GM18511 (cell line): Measurements from ENCODE around the gene EXOSC7.
"Not testable (repeated sequence)": the region's sequence is repeated elsewhere in the genome, so short reads cannot be mapped to it uniquely, and the experiment has no call there.

Source experiments
- ATAC-seq: cut with Tn5 transposase; IDR thresholded peaks from one replicate; pipeline ENCODE4 v1.9.1; 2021; ENCODE audit warnings: mild to moderate bottlenecking, moderate library complexity; ENCODE audit not compliant: unreplicated experiment

The EXOSC7 gene

DNA sequence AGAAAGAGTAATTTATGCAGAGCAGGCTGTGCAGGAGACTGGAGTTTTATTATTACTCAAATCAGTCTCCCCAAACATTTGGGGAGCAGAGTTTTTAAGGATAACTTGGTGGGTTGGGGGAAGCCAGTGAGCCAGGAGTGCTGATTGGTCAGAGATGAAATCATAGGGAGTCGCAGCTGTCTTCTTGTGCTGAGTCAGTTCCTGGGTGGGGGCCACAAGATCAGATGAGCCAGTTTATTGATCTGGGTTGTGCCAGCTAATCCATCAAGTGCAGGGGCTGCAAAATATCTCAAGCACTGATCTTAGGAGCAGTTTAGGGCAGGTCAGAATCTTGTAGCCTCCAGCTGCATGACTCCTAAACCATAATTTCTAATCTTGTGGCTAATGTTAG is 77.8 kb downstream of the EXOSC7 start:
- ATAC-seq, result not testable (repeated sequence)

DNA sequence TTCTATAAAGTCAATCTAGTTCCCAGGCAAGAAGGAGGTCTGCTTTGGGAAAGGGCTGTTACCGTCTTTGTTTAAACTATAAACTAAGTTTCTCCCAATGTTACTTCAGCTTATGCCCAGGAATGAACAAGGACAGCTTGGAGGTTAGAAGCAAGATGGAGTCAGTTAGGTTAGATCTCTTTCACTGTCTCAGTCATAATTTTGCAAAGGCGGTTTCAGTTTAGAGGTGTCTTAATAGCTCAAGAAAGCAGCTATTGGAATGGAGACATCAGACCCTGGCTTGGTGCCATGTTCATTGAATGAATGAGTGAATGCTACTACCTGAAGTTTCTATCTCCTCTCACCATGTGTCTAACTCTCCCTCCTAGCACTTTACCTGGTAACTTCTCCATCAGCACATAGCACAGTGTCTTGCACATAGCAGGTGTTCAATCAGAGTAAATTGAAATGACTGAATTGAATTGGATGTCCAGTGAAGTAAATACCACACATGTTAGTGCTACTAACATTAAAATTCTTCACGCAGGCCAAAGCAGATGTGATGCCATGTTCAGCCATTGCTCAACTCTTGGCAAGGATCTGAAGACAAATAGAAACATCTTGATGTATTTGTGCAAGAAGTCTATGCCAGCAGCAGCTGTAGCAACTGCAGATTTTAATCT is 78.3 kb downstream of the EXOSC7 start:
- no peak for ATAC-seq

DNA sequence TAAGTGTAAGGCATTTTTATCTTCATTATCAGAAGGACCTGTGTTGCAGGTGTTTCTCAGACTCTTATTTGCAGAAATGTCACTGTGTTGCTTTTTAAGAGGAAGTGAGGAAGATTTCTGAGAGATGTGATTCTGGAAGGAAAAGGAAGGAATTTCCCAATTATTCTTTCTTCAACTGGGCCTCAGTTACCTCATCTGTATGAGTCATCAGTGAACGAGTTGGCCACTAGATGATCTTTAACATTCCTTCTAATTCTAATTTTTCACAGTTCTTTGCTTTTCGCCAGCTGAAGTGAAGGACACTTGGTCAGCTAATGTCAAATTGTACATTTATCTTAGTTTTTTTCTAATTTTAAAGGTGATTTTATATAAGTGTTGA is 79.0 kb downstream of the EXOSC7 start:
- ATAC-seq, result no peak

DNA sequence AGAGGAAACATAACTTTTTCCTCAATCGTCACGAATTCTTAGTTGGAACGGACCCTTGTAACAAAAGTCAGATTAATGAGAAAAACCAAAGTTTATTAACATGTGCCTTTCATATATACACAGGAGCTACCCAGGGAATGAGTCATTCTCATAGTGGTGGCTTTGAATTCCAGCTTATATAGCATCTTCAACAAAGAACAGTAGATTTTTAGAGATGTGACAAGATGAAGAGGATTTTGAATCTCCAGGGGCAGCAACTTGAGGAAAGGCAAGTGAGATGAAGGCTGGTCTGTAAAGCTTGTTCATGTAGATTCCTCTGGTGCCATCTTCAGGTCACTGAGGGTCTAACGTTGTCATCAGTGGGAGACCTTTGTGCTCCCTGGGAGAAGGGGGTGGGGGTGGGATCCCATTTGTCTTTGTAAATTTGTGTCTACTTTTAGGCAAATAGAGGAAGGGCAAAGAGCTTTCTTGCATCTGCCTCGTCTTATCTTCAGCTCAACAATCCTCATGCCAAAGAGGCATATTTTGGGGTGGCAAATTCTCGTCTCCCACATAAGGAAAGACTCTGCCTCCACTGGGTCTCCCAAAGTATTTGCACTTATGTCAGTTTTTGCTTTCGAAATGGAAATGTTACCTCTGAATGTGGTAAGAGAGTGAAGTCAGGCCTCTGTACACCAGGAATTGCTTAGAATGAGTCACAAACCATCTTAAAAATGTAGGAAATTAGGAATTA is 79.5 kb downstream of the EXOSC7 start:
- no peak for ATAC-seq

DNA sequence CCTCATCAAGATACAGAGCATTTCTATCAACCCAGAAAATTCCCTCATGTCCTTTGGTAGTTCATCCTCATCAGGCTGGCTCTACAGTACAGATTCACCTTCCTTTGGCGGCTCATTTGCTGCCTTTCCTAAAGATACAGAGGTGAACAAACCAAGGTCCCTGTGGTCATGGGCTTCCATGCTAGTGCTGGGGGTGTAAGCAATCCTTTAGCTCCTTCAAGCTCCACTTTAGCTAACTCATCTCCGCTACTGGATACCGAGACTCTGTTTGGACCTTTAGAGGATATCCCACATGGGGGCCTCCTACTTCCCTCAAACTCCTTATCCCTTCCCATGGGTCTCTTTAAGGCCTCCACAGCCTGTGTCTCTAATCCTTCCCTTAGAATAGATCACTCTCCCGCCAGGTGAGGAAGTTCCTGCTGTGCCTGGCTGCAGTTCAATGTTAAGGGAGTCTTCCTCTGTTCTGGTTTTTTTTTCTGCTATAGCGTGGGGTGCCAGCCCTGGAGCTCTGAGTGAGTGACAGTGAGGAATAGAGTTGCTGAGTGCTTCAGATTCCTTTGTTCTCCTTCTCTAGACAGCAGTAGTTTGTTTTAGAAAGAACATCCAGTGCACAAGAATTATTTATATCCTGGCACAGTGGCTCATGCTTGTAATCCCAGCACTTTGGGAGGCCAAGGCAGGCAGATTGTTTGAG is 80.7 kb downstream of the EXOSC7 start:
- no peak for ATAC-seq

DNA sequence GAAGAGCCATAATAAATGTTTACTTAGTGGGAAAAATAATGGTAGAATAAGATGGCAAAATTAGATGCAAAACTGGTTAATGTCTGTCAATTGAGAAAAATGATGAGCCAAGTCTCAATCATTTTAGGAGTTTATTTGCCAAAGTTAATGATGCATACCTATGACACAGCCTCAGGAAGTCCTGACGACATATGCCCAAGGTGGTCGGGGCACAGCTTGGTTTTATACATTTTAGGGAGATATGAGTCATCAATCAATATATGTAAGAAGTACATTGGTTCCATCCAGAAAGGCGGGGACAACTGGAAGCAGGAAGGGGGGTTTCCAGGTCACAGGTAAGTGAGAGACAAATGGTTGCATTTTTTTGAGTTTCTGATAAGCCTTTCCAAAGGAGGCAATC is 81.5 kb downstream of the EXOSC7 start:
- no peak for ATAC-seq

DNA sequence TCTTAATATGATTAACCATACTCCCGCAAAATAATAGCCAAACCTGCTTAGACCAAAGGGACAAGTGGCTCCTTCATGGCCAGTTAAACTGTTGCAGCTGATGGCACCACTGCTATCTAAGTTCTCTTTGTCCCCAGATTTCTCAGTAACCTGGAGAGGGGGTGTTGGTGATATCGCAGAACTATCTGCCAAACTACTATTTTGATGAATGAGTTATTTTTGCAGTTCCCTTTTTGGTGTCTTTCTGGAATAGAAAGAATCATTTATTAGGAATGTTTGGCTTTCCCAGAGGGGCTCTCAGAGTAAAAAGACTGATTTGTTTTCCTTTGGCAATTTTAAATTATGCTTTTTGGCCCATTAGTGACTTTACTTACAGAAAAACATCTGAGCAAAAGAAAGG is 83.1 kb downstream of the EXOSC7 start:
- ATAC-seq, result no peak

DNA sequence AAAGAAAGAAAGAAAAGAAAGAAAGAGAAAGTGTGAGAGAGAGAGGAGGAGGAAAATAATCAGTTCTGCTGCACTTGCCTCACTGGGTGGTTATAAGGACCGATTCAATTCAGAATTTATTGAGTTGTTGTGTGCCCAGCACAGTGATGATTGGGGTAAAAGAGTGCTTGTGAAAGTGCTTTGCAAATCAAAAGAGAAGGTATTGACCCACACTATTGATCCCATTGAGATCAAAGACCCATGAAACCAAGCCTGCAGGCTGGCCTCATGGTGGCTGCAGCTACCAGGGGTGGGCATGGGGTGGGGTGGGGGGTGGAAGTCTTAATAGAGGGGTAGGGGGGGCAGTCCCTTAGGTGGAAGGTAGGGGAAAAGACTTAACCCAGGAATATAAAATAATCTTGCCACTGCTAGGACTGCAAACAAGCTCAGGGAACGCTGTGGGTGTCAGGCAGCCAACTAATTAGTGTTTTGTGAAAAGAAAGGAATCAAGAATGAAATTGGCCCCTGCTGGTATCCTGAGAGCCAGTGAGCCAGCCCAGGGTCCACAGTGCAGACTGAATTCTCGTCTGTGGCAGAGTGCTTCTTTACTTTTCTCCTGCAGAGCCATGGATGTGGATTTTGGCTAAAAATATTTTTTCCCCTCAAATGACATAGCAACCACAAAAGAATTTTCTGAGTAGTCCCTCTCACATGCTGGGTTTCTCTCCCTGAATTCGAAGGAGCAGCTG is 84.3 kb downstream of the EXOSC7 start:
- no peak for ATAC-seq
